Thymus (tissue), 11 donors: ENCODE results near the gene GSAP. TPM values are rescaled to one million over a fixed set of nuclear protein-coding genes. Genes with fewer than 3 reads are reported as not detected.

Experiments
- DNase-seq, 9 donors: peaks; one replicate each; pipeline ENCODE4 v3.0.0-alpha.2; 2013; ENCODE audit warnings: low spot score in 9 of 9, low read depth in 6 of 9, missing footprints in 1 of 9
- H3K27ac ChIP-seq, 2 donors: one replicate each; pipeline ENCODE4 v1.5.1; 2013; ENCODE audit warnings: control low read depth in 1 of 2, low read depth in 1 of 2, low read length in 1 of 2, mild to moderate bottlenecking in 1 of 2, moderate library complexity in 1 of 2
- H3K27me3 ChIP-seq, 2 donors: one replicate each; pipeline ENCODE4 v1.5.1; 2013; ENCODE audit warnings: low read length in 1 of 2; ENCODE audit not compliant: control insufficient read depth in 2 of 2, insufficient read depth in 1 of 2
- H3K36me3 ChIP-seq, 2 donors: one replicate each; pipeline ENCODE4 v1.5.1; 2013; ENCODE audit warnings: low read length in 1 of 2, mild to moderate bottlenecking in 1 of 2, moderate library complexity in 1 of 2; ENCODE audit not compliant: control insufficient read depth in 2 of 2, insufficient read depth in 2 of 2
- H3K4me1 ChIP-seq, 2 donors: one replicate each; pipeline ENCODE4 v1.5.1; 2013; ENCODE audit warnings: low read length in 2 of 2; ENCODE audit not compliant: control insufficient read depth in 2 of 2, insufficient read depth in 2 of 2
- H3K4me3 ChIP-seq, 2 donors: one replicate each; pipeline ENCODE4 v1.5.1; 2013; ENCODE audit warnings: low read length in 2 of 2, control low read depth in 1 of 2, mild to moderate bottlenecking in 1 of 2
- H3K9me3 ChIP-seq, 2 donors: one replicate each; pipeline ENCODE4 v1.5.1; 2013; ENCODE audit warnings: low read length in 1 of 2, mild to moderate bottlenecking in 1 of 2; ENCODE audit not compliant: control insufficient read depth in 2 of 2, insufficient read depth in 1 of 2
- WGBS: extraction: QIAGEN DNeasy Blood & Tissue Kit; methylation state at CpG from one replicate; pipeline ENCODE4 v1.1.7; 2013; 5-methylcytosine and 5-hydroxymethylcytosine counted together
- polyA plus RNA-seq: library from polyadenylated mRNA; stranded (reverse); fragments of 200-250 nt; gene quantifications from one replicate; pipeline ENCODE4 v1.2.3, GENCODE V29; 2013
- total RNA-seq: library from RNA; stranded (reverse); fragments of 120-200 nt; gene quantifications from one replicate; pipeline ENCODE4 v1.2.4, GENCODE V29; 2013
- donor health status: healthy.

GSAP gene
- total and polyA plus RNA-seq, 2 donors, result 12.4 to 29.7 TPM

GRCh38 chr7:77417801-77418200 lies 1.7 kb upstream of the GSAP start:
- no peaks in the 10 kb centered on the region for H3K36me3 ChIP-seq
- no peaks in the 10 kb centered on the region for H3K9me3 ChIP-seq
- peaks cover 2 to 6% of the 10 kb centered on the region in 2 donors for H3K4me1 ChIP-seq
- peaks cover 3 to 12% of the 10 kb centered on the region in 2 donors for H3K27me3 ChIP-seq
- WGBS, result 98% methylated on average over 4 of the region's 4 CpGs
- no peak overlapping the region for H3K27ac ChIP-seq
- H3K4me3 ChIP-seq, result no peak overlapping the region
- no peak for DNase-seq

- DNase-seq, result peak in 1 of 9 donors; percentile 8
- H3K4me1 ChIP-seq, result peaks cover 2 to 6% of the 10 kb centered on the region in 2 donors
Observed at GRCh38 chr7:77416621-77417371, 647 bp upstream of the GSAP start.

DNA sequence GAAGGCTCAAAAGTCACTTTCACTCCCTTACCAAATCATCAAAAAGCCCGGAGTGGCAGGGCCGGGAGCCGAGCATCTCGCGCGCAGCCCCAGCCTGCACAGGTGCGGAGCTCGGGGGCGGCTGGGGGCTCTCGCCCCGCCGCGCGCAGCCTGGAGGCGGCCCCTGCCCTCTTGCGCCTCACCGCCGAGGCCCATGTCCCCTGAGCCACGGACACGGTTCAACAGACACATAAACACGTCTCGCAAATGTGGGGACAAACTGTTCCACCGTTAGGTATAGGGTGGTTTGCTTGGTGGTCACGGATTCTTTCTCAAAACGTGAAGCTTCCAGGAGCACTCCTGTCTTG lies 700 bp downstream of the GSAP start:
- WGBS, result 1% methylated on average over 25 of the region's 25 CpGs
- no peaks in the 10 kb centered on the region for H3K9me3 ChIP-seq
- no peaks in the 10 kb centered on the region for H3K36me3 ChIP-seq
- peak overlapping the region; percentile 65 to 88 for H3K27ac ChIP-seq
- H3K4me1 ChIP-seq, result peaks cover 2 to 6% of the 10 kb centered on the region in 2 donors
- peak overlapping the region; percentile 49 to 69 for H3K4me3 ChIP-seq
- H3K27me3 ChIP-seq, result peaks cover 3 to 12% of the 10 kb centered on the region in 2 donors
- DNase-seq, result peak in 5 of 9 donors; percentile 19 to 59 (median 25)

More at GRCh38 chr7:77416621-77417371, 647 bp upstream of the GSAP start:
- no peaks in the 10 kb centered on the region for H3K36me3 ChIP-seq
- whole genome bisulfite sequencing, result 68% methylated on average over 20 of the region's 20 CpGs
- peak overlapping the region in 1 of 2 donors; percentile 88 for H3K27ac ChIP-seq
- no peaks in the 10 kb centered on the region for H3K9me3 ChIP-seq
- H3K4me3 ChIP-seq, result peak overlapping the region; percentile 12 to 69
- peaks cover 3 to 12% of the 10 kb centered on the region in 2 donors for H3K27me3 ChIP-seq

GRCh38 chr7:77413861-77414424 lies 2.2 kb downstream of the GSAP start:
- Histone ChIP-seq H3K27ac (peak overlapping the region; percentile 23 to 69), H3K9me3 (no peaks in the 10 kb centered on the region), H3K36me3 (no peaks in the 10 kb centered on the region), H3K4me3 (no peak overlapping the region), H3K4me1 (peaks cover 2 to 6% of the 10 kb centered on the region in 2 donors), H3K27me3 (peaks cover 3 to 12% of the 10 kb centered on the region in 2 donors)
- DNase-seq, result no peak

GRCh38 chr7:77413128-77413527 lies 3.0 kb downstream of the GSAP start:
- DNase-seq, result no peak
- Histone ChIP-seq H3K4me3 (no peak overlapping the region), H3K9me3 (no peaks in the 10 kb centered on the region), H3K36me3 (no peaks in the 10 kb centered on the region), H3K27ac (peak overlapping the region in 1 of 2 donors; percentile 22), H3K27me3 (peaks cover 3 to 12% of the 10 kb centered on the region in 2 donors), H3K4me1 (peaks cover 2 to 6% of the 10 kb centered on the region in 2 donors)
- WGBS, result 86% methylated on average over 4 of the region's 4 CpGs

- Histone ChIP-seq H3K4me3 (no peak overlapping the region), H3K9me3 (no peaks in the 10 kb centered on the region), H3K4me1 (no peaks in the 10 kb centered on the region), H3K27me3 (no peaks in the 10 kb centered on the region), H3K36me3 (no peaks in the 10 kb centered on the region), H3K27ac (no peak overlapping the region)
- no peak for DNase-seq
- 95% methylated on average over 5 of the region's 5 CpGs for WGBS
Observed at GRCh38 chr7:77409739-77410547, 6.2 kb downstream of the GSAP start.

DNA sequence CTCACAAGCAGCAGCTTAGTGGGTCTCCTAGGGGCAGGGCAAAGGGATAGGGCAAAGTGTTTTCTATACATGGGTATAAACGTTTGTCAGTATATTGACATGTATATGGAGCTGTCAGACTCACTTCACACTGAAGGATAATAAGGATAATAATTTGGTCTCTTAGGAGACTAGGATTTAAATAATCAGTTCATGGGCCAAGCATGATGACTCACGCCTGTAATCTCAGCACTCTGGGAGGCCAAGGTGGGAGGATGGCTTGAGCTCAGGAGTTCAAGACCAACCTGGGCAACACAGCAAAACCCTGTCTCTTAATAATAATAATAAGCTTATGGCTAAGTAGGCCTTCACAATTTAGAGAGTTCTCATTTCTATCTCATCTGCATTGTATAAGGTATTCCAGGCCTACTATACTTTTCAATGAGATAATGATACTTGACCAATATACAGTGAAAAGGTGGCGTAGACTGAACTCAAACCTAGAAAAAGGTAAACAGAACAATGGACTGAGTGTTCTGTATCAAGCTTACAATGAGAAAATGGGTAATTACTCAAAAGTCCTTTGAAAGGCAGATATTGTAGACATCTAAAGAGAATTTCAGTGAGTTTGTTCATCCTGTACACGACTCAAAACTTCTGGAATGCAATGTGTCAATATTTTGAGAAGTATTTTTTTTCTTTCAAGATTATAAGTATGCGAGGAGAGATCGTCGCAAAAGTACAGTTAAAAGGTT lies 7.0 kb downstream of the GSAP start:
- no peak for DNase-seq
- no peaks in the 10 kb centered on the region for H3K36me3 ChIP-seq
- no peak overlapping the region for H3K27ac ChIP-seq
- H3K4me3 ChIP-seq, result no peak overlapping the region
- H3K9me3 ChIP-seq, result no peaks in the 10 kb centered on the region
- 82% methylated on average over 7 of the region's 7 CpGs for WGBS
- H3K4me1 ChIP-seq, result no peaks in the 10 kb centered on the region
- H3K27me3 ChIP-seq, result no peaks in the 10 kb centered on the region

DNA sequence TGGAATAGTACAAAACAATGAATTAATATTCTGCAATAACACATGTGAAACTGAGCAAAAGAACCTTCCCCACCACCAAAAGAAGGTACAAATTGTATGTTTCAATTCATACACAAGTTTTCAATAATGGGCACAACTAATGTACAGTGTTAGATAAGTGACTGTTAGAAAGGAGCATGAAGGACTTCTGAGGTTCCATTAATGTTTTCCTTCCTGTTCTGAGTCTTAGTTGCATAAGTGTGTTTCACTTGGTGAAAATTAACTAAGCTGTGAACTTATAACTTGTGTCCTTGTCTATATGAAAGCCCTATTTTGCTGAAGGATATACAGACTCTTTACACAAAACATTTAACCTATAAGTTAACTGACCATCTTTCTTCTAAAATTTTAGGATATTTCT lies 8.2 kb downstream of the GSAP start:
- Histone ChIP-seq H3K4me1 (no peaks in the 10 kb centered on the region), H3K36me3 (no peaks in the 10 kb centered on the region), H3K9me3 (no peaks in the 10 kb centered on the region), H3K4me3 (no peak overlapping the region), H3K27me3 (no peaks in the 10 kb centered on the region), H3K27ac (no peak overlapping the region)
- DNase-seq, result no peak
